CD4-positive, alpha-beta memory T cell (primary cell): ENCODE measurements around the gene FBXL17. TPM values are rescaled to one million over a fixed set of nuclear protein-coding genes. Genes with fewer than 3 reads are reported as not detected.

Experiments
- CTCF ChIA-PET: fragments of 350-600 bp; sonication (Branson Sonifier 250); formaldehyde crosslinking; loops from one replicate; lab custom pipeline; 2021; ENCODE audit warnings: inconsistent platforms; ENCODE audit not compliant: partially characterized antibody; lab: Charles Lee
- POLR2A ChIA-PET: fragments of 350-600 bp; sonication (Branson Sonifier 250); formaldehyde crosslinking; loops from one replicate; lab custom pipeline; 2021; ENCODE audit not compliant: partially characterized antibody; lab: Charles Lee
- DNase-seq, 5 donors: peaks; one replicate each; pipeline versions ENCODE4 v3.0.0 to v3.0.0-alpha.2; 2020 to 2022; ENCODE audit warnings: mixed read lengths in 1 of 5
- H3K27ac ChIP-seq: one replicate; pipeline ENCODE4 v1.7.0; 2013; ENCODE audit warnings: low read depth, low read length
- H3K27me3 ChIP-seq: 2 replicates; pipeline ENCODE4 v1.7.0; 2013; ENCODE audit warnings: mild to moderate bottlenecking, low read length, moderate library complexity; ENCODE audit not compliant: insufficient read depth
- H3K36me3 ChIP-seq: 2 replicates; pipeline ENCODE4 v1.7.0; 2013; ENCODE audit warnings: mild to moderate bottlenecking, low read length, moderate library complexity; ENCODE audit not compliant: insufficient read depth
- H3K4me1 ChIP-seq: 2 replicates; pipeline ENCODE4 v1.7.0; 2013; ENCODE audit warnings: mild to moderate bottlenecking, low read length, moderate library complexity; ENCODE audit not compliant: insufficient read depth
- H3K4me3 ChIP-seq, 2 donors: one replicate each; pipeline ENCODE4 v1.7.0; 2013; ENCODE audit warnings: low read length in 2 of 2, mild to moderate bottlenecking in 1 of 2
- H3K9me3 ChIP-seq, 2 donors: one replicate each; pipeline ENCODE4 v1.7.0; 2013; ENCODE audit warnings: low read length in 2 of 2, control low read depth in 1 of 2; ENCODE audit not compliant: control insufficient read depth in 1 of 2
- H3K27ac Mint-ChIP-seq, 7 donors: one replicate each; pipeline ENCODE4 v1.8.0; 2020 to 2021; ENCODE audit warnings: mixed read lengths in 7 of 7, mild to moderate bottlenecking in 6 of 7, inconsistent platforms in 3 of 7, moderate library complexity in 3 of 7
- H3K27me3 Mint-ChIP-seq, 2 donors: one replicate each; pipeline ENCODE4 v1.8.0; 2020 to 2021; ENCODE audit warnings: mixed read lengths in 2 of 2
- H3K36me3 Mint-ChIP-seq, 2 donors: one replicate each; pipeline ENCODE4 v1.8.0; 2020 to 2021; ENCODE audit warnings: mixed read lengths in 2 of 2, inconsistent platforms in 1 of 2, mild to moderate bottlenecking in 1 of 2
- H3K4me1 Mint-ChIP-seq, 4 donors: one replicate each; pipeline ENCODE4 v1.8.0; 2020 to 2021; ENCODE audit warnings: mixed read lengths in 4 of 4, mild to moderate bottlenecking in 1 of 4
- H3K4me3 Mint-ChIP-seq, 8 donors: one replicate each; pipeline ENCODE4 v1.8.0; 2020 to 2021; ENCODE audit warnings: mixed read lengths in 8 of 8, mild to moderate bottlenecking in 7 of 8, moderate library complexity in 6 of 8, inconsistent platforms in 3 of 8
- H3K9me3 Mint-ChIP-seq, 8 donors: one replicate each; pipeline ENCODE4 v1.8.0; 2020 to 2021; ENCODE audit warnings: mixed read lengths in 8 of 8, mild to moderate bottlenecking in 5 of 8, inconsistent platforms in 3 of 8, moderate library complexity in 1 of 8
- intact Hi-C: fragments of 100-400 bp; cut with micrococcal nuclease; formaldehyde crosslinking; loops from one replicate; pipeline ENCODE4 v1.15.1; 2023
- polyA plus RNA-seq, 2 donors: library from polyadenylated mRNA; unstranded; fragments of 300-500 nt; fragmentation: Illumina TruSeq; gene quantifications; one replicate each; pipeline ENCODE4 v1.2.3, GENCODE V29; 2021
- total RNA-seq, 2 experiments: library from RNA; stranded (reverse); gene quantifications; one replicate each; pipeline ENCODE4 v1.2.3, GENCODE V29; 2021

FBXL17 gene
- total and polyA plus RNA-seq, 4 experiments from 2014 or later: 7.1 to 27.5 (median 16.8) TPM

- peak overlapping the region; percentile 91 for H3K27ac ChIP-seq
- Mint-ChIP-seq H3K27ac (peak overlapping the region; percentile 33 to 94 (median 82)), H3K36me3 (peaks cover 26 to 31% of the 10 kb centered on the region in 2 donors), H3K27me3 (no peaks in the 10 kb centered on the region), H3K9me3 (peaks cover 0 to 27% (median 21%) of the 10 kb centered on the region in 8 donors), H3K4me1 (peaks cover 26 to 49% (median 38%) of the 10 kb centered on the region in 4 donors), H3K4me3 (peak overlapping the region; percentile 84 to 92 (median 88))
- H3K4me3 ChIP-seq: peak overlapping the region; percentile 47 to 59
- H3K27me3 ChIP-seq: no peaks in the 10 kb centered on the region
- ChIA-PET POLR2A (interaction anchor here (1.0 to 4.2 kb wide), 6 partner anchors 8 to 1310 kb away, joined by 3 to 61 read pairs (median 4); partner anchors contain the start of genes MAN2A1 and PJA2), CTCF (interaction anchor here (1.4 kb wide), 1 partner anchor 34 kb away, joined by 7 read pairs; no protein-coding TSS in a partner anchor)
- H3K36me3 ChIP-seq: no peaks in the 10 kb centered on the region
- H3K9me3 ChIP-seq: peaks cover 0 to 9% of the 10 kb centered on the region in 2 donors
- intact Hi-C loops: loop anchor here (1.0 to 5.0 kb wide), 2 partner anchors 8 to 33 kb away; no protein-coding TSS in a partner anchor
- peak in 1 of 5 donors; percentile 6 for DNase-seq
- peaks cover 36% of the 10 kb centered on the region for H3K4me1 ChIP-seq
Measured at GRCh38 chr5:108379722-108380530, 2.0 kb downstream of the FBXL17 start.

DNA sequence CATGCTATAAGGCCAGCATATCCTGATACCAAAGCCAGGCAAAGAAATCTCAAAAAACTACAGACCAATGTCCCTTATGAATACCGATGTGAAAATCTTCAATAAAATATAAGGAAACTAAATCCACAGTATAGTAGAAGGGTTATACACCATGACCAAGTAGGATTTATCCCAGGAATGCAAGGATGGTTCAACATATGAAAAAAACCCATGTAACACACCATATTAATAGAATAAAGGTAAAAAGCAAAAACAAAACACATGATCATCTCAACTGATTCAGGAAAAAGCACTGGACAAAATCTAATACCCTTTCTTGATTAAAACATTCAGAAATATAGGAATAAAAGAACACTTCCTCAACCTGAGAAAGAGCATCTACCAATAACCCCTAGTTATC, 6.1 kb downstream of the FBXL17 start:
- H3K27ac Mint-ChIP-seq: no peak overlapping the region
- no peak for DNase-seq
- peaks cover 0 to 53% (median 38%) of the 10 kb centered on the region in 8 donors for H3K9me3 Mint-ChIP-seq
- H3K27me3 Mint-ChIP-seq: no peaks in the 10 kb centered on the region
- no peaks in the 10 kb centered on the region for H3K36me3 ChIP-seq
- peaks cover 24% of the 10 kb centered on the region for H3K4me1 ChIP-seq
- H3K4me1 Mint-ChIP-seq: peaks cover 26 to 52% (median 30%) of the 10 kb centered on the region in 4 donors
- peaks cover 41 to 44% of the 10 kb centered on the region in 2 donors for H3K36me3 Mint-ChIP-seq
- H3K4me3 ChIP-seq: no peak overlapping the region
- H3K27me3 ChIP-seq: no peaks in the 10 kb centered on the region
- no peak overlapping the region for H3K4me3 Mint-ChIP-seq
- intact Hi-C loops: no loop called here
- H3K9me3 ChIP-seq: peaks cover 0 to 13% of the 10 kb centered on the region in 2 donors
- POLR2A ChIA-PET: no interaction called here
- no peak overlapping the region for H3K27ac ChIP-seq
- CTCF ChIA-PET: no interaction called here

- H3K9me3 ChIP-seq: peaks cover 0 to 13% of the 10 kb centered on the region in 2 donors
- Mint-ChIP-seq H3K36me3 (peaks cover 34 to 43% of the 10 kb centered on the region in 2 donors), H3K4me3 (no peak overlapping the region)
Measured at GRCh38 chr5:108373426-108373825, 8.5 kb downstream of the FBXL17 start.

GRCh38 chr5:108372369-108372768, 9.5 kb downstream of the FBXL17 start:
- Histone ChIP-seq H3K27me3 (no peaks in the 10 kb centered on the region), H3K36me3 (no peaks in the 10 kb centered on the region), H3K4me1 (no peaks in the 10 kb centered on the region), H3K9me3 (peaks cover 0 to 13% of the 10 kb centered on the region in 2 donors), H3K4me3 (no peak overlapping the region), H3K27ac (no peak overlapping the region)
- H3K4me3 Mint-ChIP-seq: no peak overlapping the region
- H3K27ac Mint-ChIP-seq: no peak overlapping the region
- H3K27me3 Mint-ChIP-seq: no peaks in the 10 kb centered on the region
- intact Hi-C loops: loop anchor here (1.0 kb wide), 1 partner anchor 8 kb away; no protein-coding TSS in a partner anchor
- peaks cover 17 to 46% (median 27%) of the 10 kb centered on the region in 4 donors for H3K4me1 Mint-ChIP-seq
- POLR2A ChIA-PET: interaction anchor here (1.3 kb wide), 2 partner anchors 8 to 9 kb away, joined by 4 to 5 read pairs; partner anchors contain the start of gene FBXL17
- CTCF ChIA-PET: interaction anchor here (1.5 kb wide), 1 partner anchor 10 kb away, joined by 5 read pairs; the partner anchor contains the start of gene FBXL17
- H3K36me3 Mint-ChIP-seq: peaks cover 31 to 42% of the 10 kb centered on the region in 2 donors
- H3K9me3 Mint-ChIP-seq: peaks cover 0 to 50% (median 35%) of the 10 kb centered on the region in 8 donors
- no peak for DNase-seq

More at GRCh38 chr5:108373426-108373825, 8.5 kb downstream of the FBXL17 start:
- intact Hi-C loops: no loop called here
- H3K27me3 ChIP-seq: no peaks in the 10 kb centered on the region
- no peak for DNase-seq
- H3K36me3 ChIP-seq: no peaks in the 10 kb centered on the region
- H3K4me1 ChIP-seq: peaks cover 4% of the 10 kb centered on the region
- ChIA-PET CTCF (no interaction called here), POLR2A (no interaction called here)
- Mint-ChIP-seq H3K4me1 (peaks cover 16 to 54% (median 29%) of the 10 kb centered on the region in 4 donors), H3K9me3 (peaks cover 0 to 53% (median 38%) of the 10 kb centered on the region in 8 donors), H3K27me3 (no peaks in the 10 kb centered on the region), H3K27ac (no peak overlapping the region)
- no peak overlapping the region for H3K4me3 ChIP-seq
- H3K27ac ChIP-seq: no peak overlapping the region

- Mint-ChIP-seq H3K4me3 (no peak overlapping the region), H3K36me3 (peaks cover 33 to 46% of the 10 kb centered on the region in 2 donors), H3K27me3 (no peaks in the 10 kb centered on the region), H3K4me1 (peaks cover 17 to 42% (median 27%) of the 10 kb centered on the region in 4 donors), H3K9me3 (peaks cover 0 to 39% (median 26%) of the 10 kb centered on the region in 8 donors), H3K27ac (no peak overlapping the region)
- intact Hi-C loops: no loop called here
- no peaks in the 10 kb centered on the region for H3K27me3 ChIP-seq
- H3K4me3 ChIP-seq: no peak overlapping the region
- H3K27ac ChIP-seq: no peak overlapping the region
- H3K9me3 ChIP-seq: peaks cover 0 to 13% of the 10 kb centered on the region in 2 donors
- H3K36me3 ChIP-seq: no peaks in the 10 kb centered on the region
- CTCF ChIA-PET: interaction anchor here (1.5 kb wide), 1 partner anchor 11 kb away, joined by 5 read pairs; the partner anchor contains the start of gene FBXL17
- POLR2A ChIA-PET: interaction anchor here (1.3 kb wide), 1 partner anchor 9 kb away, joined by 4 read pairs; no protein-coding TSS in a partner anchor
- H3K4me1 ChIP-seq: no peaks in the 10 kb centered on the region
- DNase-seq: no peak
Measured at GRCh38 chr5:108371263-108371662, 10.6 kb downstream of the FBXL17 start.

GRCh38 chr5:108369167-108369566, 12.7 kb downstream of the FBXL17 start:
- H3K4me1 ChIP-seq: no peaks in the 10 kb centered on the region
- no peaks in the 10 kb centered on the region for H3K27me3 ChIP-seq
- ChIA-PET POLR2A (interaction anchor here (0.8 kb wide), 1 partner anchor 12 kb away, joined by 3 read pairs; no protein-coding TSS in a partner anchor), CTCF (no interaction called here)
- Mint-ChIP-seq H3K4me1 (peaks cover 12 to 37% (median 25%) of the 10 kb centered on the region in 4 donors), H3K9me3 (peaks cover 0 to 18% (median 8%) of the 10 kb centered on the region in 8 donors), H3K36me3 (peaks cover 25 to 26% of the 10 kb centered on the region in 2 donors), H3K4me3 (no peak overlapping the region), H3K27ac (peak overlapping the region in 1 of 7 donors; percentile 59), H3K27me3 (no peaks in the 10 kb centered on the region)
- H3K9me3 ChIP-seq: peaks cover 0 to 3% of the 10 kb centered on the region in 2 donors
- H3K36me3 ChIP-seq: no peaks in the 10 kb centered on the region
- no peak overlapping the region for H3K4me3 ChIP-seq
- intact Hi-C loops: no loop called here
- DNase-seq: no peak
- H3K27ac ChIP-seq: no peak overlapping the region
